Smooth muscle cell (in vitro differentiated cells): Measurements from ENCODE around the gene ELANE. TPM values are rescaled to one million over a fixed set of nuclear protein-coding genes. Genes with fewer than 3 reads are reported as not detected.

ENCODE experiments used
- DNase-seq: peaks from one replicate; lab custom pipeline; 2025; ENCODE audit not compliant: unreplicated experiment; lab: John Stamatoyannopoulos, UW
- H2AFZ ChIP-seq: fragments of 200-600 bp; sonication (generic); 2 replicates; pipeline ENCODE4 v1.6.0; 2016; ENCODE audit warnings: antibody characterized with exemption, low read depth, mild to moderate bottlenecking
- H3F3A ChIP-seq: fragments of 200-600 bp; sonication (generic); 2 replicates; pipeline ENCODE4 v1.6.0; 2017; ENCODE audit warnings: antibody characterized with exemption, low read depth
- H3K27ac ChIP-seq: fragments of 200-600 bp; sonication (generic); 2 replicates; pipeline ENCODE4 v1.5.1; 2016; ENCODE audit warnings: low read depth, mild to moderate bottlenecking
- H3K27me3 ChIP-seq: fragments of 200-600 bp; sonication (generic); 2 replicates; pipeline ENCODE4 v1.6.1; 2016; ENCODE audit warnings: low read depth, mild to moderate bottlenecking
- H3K36me3 ChIP-seq: fragments of 200-600 bp; sonication (generic); 2 replicates; pipeline ENCODE4 v1.5.1; 2016; ENCODE audit warnings: low read depth
- H3K4me1 ChIP-seq: fragments of 200-600 bp; sonication (generic); 2 replicates; pipeline ENCODE4 v1.5.1; 2016; ENCODE audit warnings: low read depth
- H3K4me2 ChIP-seq: fragments of 200-600 bp; sonication (generic); 2 replicates; pipeline ENCODE4 v1.6.0; 2016; ENCODE audit warnings: mild to moderate bottlenecking
- H3K4me3 ChIP-seq: fragments of 200-600 bp; sonication (generic); 2 replicates; pipeline ENCODE4 v1.5.1; 2016; ENCODE audit warnings: mild to moderate bottlenecking
- H3K79me2 ChIP-seq: fragments of 200-600 bp; sonication (generic); 2 replicates; pipeline ENCODE4 v1.6.0; 2016; ENCODE audit warnings: low read depth, mild to moderate bottlenecking
- H3K9ac ChIP-seq: fragments of 200-600 bp; sonication (generic); 2 replicates; pipeline ENCODE4 v1.6.0; 2016; ENCODE audit warnings: low read depth
- H3K9me3 ChIP-seq: fragments of 200-600 bp; sonication (generic); replicated peaks from 2 replicates; pipeline ENCODE4 v1.5.1; 2016; ENCODE audit warnings: low read depth
- H4K20me1 ChIP-seq: fragments of 200-600 bp; sonication (generic); 2 replicates; pipeline ENCODE4 v1.6.0; 2016; ENCODE audit warnings: low read depth
- CTCF ChIP-seq: fragments of 200-600 bp; sonication (generic); IDR thresholded peaks from 2 replicates; pipeline ENCODE4 v1.5.1; 2017; ENCODE audit warnings: borderline replicate concordance, mild to moderate bottlenecking, antibody characterized with exemption; ENCODE audit not compliant: insufficient read depth, poor library complexity, severe bottlenecking
- WGBS: methylation state at CpG from one replicate; pipeline ENCODE4 v1.1.7; 2016; ENCODE audit warnings: low lambda C conversion rate; 5-methylcytosine and 5-hydroxymethylcytosine counted together
- polyA plus RNA-seq: library from polyadenylated mRNA; unstranded; fragments of >200 nt; fragmentation: Nextera tagmentation; extraction: Ambion mirVana; gene quantifications from 2 replicates; pipeline ENCODE4 v1.2.1, GENCODE V29; 2016
- total RNA-seq: library from RNA; depleted of rRNA; stranded (reverse); fragments of >200 nt; gene quantifications from 2 replicates; pipeline ENCODE4 v1.2.3, GENCODE V29; 2014

The ELANE gene
- total and polyA plus RNA-seq, 2 experiments from 2014 or later, result not detected

GRCh38 chr19:868458-869244 is 16.5 kb downstream of the ELANE start:
- Histone ChIP-seq H3K9ac (no peak overlapping the region), H3K4me1 (no peaks in the 10 kb centered on the region), H3F3A (no peaks in the 10 kb centered on the region), H4K20me1 (peaks cover 18% of the 10 kb centered on the region), H3K27ac (peak overlapping the region; percentile 56), H2AFZ (no peak overlapping the region), H3K4me2 (peak overlapping the region; percentile 8), H3K79me2 (no peaks in the 10 kb centered on the region), H3K36me3 (no peaks in the 10 kb centered on the region), H3K27me3 (no peaks in the 10 kb centered on the region), H3K9me3 (no peaks in the 10 kb centered on the region), H3K4me3 (no peak overlapping the region)
- 95% methylated on average over 27 of the region's 34 CpGs for WGBS
- no peak for TF ChIP-seq CTCF
- DNase-seq, result no peak

- peak; percentile 55 for DNase-seq
- no peak overlapping the region for H2AFZ ChIP-seq
- H3K4me2 ChIP-seq, result peak overlapping the region; percentile 8
- H3F3A ChIP-seq, result no peaks in the 10 kb centered on the region
- no peaks in the 10 kb centered on the region for H3K4me1 ChIP-seq
- H4K20me1 ChIP-seq, result peaks cover 18% of the 10 kb centered on the region
- H3K9me3 ChIP-seq, result no peaks in the 10 kb centered on the region
- no peak overlapping the region for H3K9ac ChIP-seq
- H3K27ac ChIP-seq, result peak overlapping the region; percentile 56
- H3K27me3 ChIP-seq, result no peaks in the 10 kb centered on the region
- TF ChIP-seq CTCF, result no peak
- H3K79me2 ChIP-seq, result no peaks in the 10 kb centered on the region
- H3K36me3 ChIP-seq, result no peaks in the 10 kb centered on the region
- 49% methylated on average over 25 of the region's 29 CpGs for WGBS
- no peak overlapping the region for H3K4me3 ChIP-seq
Measured at GRCh38 chr19:869245-870177, 17.4 kb downstream of the ELANE start.

- no peaks in the 10 kb centered on the region for H3K4me1 ChIP-seq
- H3K4me2 ChIP-seq, result no peak overlapping the region
- H3K9me3 ChIP-seq, result no peaks in the 10 kb centered on the region
- peaks cover 18% of the 10 kb centered on the region for H4K20me1 ChIP-seq
- H2AFZ ChIP-seq, result no peak overlapping the region
- peak overlapping the region; percentile 56 for H3K27ac ChIP-seq
- H3K79me2 ChIP-seq, result no peaks in the 10 kb centered on the region
- H3F3A ChIP-seq, result no peaks in the 10 kb centered on the region
- H3K4me3 ChIP-seq, result no peak overlapping the region
- H3K9ac ChIP-seq, result no peak overlapping the region
- 95% methylated on average over 8 of the region's 8 CpGs for WGBS
- TF ChIP-seq CTCF, result no peak
- no peaks in the 10 kb centered on the region for H3K27me3 ChIP-seq
- no peak for DNase-seq
- H3K36me3 ChIP-seq, result no peaks in the 10 kb centered on the region
Measured at GRCh38 chr19:870314-870713, 18.2 kb downstream of the ELANE start.
